ENCODE results near the gene ARMC10.
"Not testable (repeated sequence)": the region's sequence is repeated elsewhere in the genome, so short reads cannot be mapped to it uniquely, and the experiment has no call there.

- TF ChIP-seq CTCF, POLR2A (IDR thresholded peaks at IDR 0.05): not testable (repeated sequence)
These were observed 69.8 kb downstream of the ARMC10 start for GRCh38 chr7:103144754-103145153.

Data from adrenal gland (tissue), 5 donors.